ENCODE data around the gene B3GALNT2. TPM values are rescaled to one million over a fixed set of nuclear protein-coding genes. Genes with fewer than 3 reads are reported as not detected.

B3GALNT2 gene
- total and polyA plus RNA-seq, 2 of the 8 experiments (the other 6 are each of a cell fraction or from before 2014, with no cell fraction given) = 15.4 to 39.4 TPM

- no peak overlapping the region for H2AK5ac ChIP-seq (ENCODE audit: low read depth, low read length)
- no peak overlapping the region for H3K4me2 ChIP-seq (ENCODE audit: insufficient read depth in 1 of 2, low read depth in 2 of 2, low read length in 2 of 2)
- H4K5ac ChIP-seq (ENCODE audit: insufficient read length, low read depth, low read length) = no peak overlapping the region
- no peaks in the 10 kb centered on the region for H3K79me2 ChIP-seq (ENCODE audit: control insufficient read depth in 1 of 2, insufficient read depth in 2 of 2, low read length in 2 of 2)
- ChIA-PET POLR2A (ENCODE audit: partially characterized antibody) (no interaction called here), CTCF (ENCODE audit: partially characterized antibody) (interaction anchor here (0.7 to 1.2 kb wide), 4 partner anchors 10 to 259 kb away, joined by 3 to 4 read pairs (median 3); no protein-coding TSS in a partner anchor)
- no peak overlapping the region for H3K18ac ChIP-seq (ENCODE audit: extremely low read depth, low read length)
- H4K91ac ChIP-seq (replicated peaks; ENCODE audit: insufficient read length, low read length) = no peak overlapping the region
- H3K9me3 ChIP-seq (ENCODE audit: insufficient read depth in 2 of 2, low read depth in 1 of 2, low read length in 1 of 2) = no peaks in the 10 kb centered on the region
- H3K56ac ChIP-seq (replicated peaks; ENCODE audit: insufficient read length, low read depth, low read length) = no peak overlapping the region
- H2BK120ac ChIP-seq (replicated peaks; ENCODE audit: low read depth, low read length) = no peak overlapping the region
- DNase-seq (ENCODE audit: low read depth in 1 of 2, low spot score in 2 of 2) = no peak
- no peak overlapping the region for H2BK20ac ChIP-seq (ENCODE audit: low read length)
- H2BK15ac ChIP-seq (ENCODE audit: low read length) = no peak overlapping the region
- H3K23me2 ChIP-seq (ENCODE audit: low read depth, low read length) = no peaks in the 10 kb centered on the region
- no peak overlapping the region for H2BK5ac ChIP-seq (ENCODE audit: low read depth, low read length)
- peaks cover 0 to 3% of the 10 kb centered on the region in 2 experiments for H4K20me1 ChIP-seq (replicated peaks in 1 of 2; ENCODE audit: control insufficient read depth in 1 of 2, insufficient read depth in 2 of 2, low read length in 2 of 2)
- no peak overlapping the region for H3K23ac ChIP-seq (ENCODE audit: insufficient read length)
- H3K27ac ChIP-seq (ENCODE audit: low read depth, low read length) = no peak overlapping the region
- WGBS, 2 experiments (ENCODE audit: extremely low coverage in 1 of 2, insufficient coverage in 1 of 2, insufficient read length in 1 of 2, insufficient replicate concordance in 2 of 2, low coverage in 1 of 2, low lambda C conversion rate in 2 of 2, missing lambda C conversion rate in 1 of 2) = 82% methylated on average over 2 of the region's 2 CpGs; no CpG with 5 or more reads in 1 of the 2 experiments
- no peak for FAIRE-seq
- no peak overlapping the region for H2BK12ac ChIP-seq (ENCODE audit: low read depth, low read length)
- H4K8ac ChIP-seq (ENCODE audit: extremely low read depth, insufficient read depth, low read length) = no peak overlapping the region
- no peak overlapping the region for H3K4ac ChIP-seq (replicated peaks; ENCODE audit: insufficient read length, low read depth, low read length)
- no peak overlapping the region for H2AFZ ChIP-seq (ENCODE audit: low read length)
- no peak overlapping the region for H3K14ac ChIP-seq (ENCODE audit: insufficient read length)
- H3K9ac ChIP-seq (replicated peaks in 1 of 4; ENCODE audit: extremely low read depth in 1 of 4, low read depth in 3 of 4, low read length in 3 of 4) = no peak overlapping the region
- H3K36me3 ChIP-seq (ENCODE audit: control insufficient read depth in 2 of 4, insufficient read depth in 4 of 4, low read length in 3 of 4) = peaks cover 2 to 30% (median 14%) of the 10 kb centered on the region in 4 experiments; a peak in 6 of 8 replicates
- H3K4me3 ChIP-seq (ENCODE audit: extremely low read depth in 1 of 4, insufficient read depth in 2 of 4, low read depth in 3 of 4, low read length in 4 of 4) = no peak overlapping the region
- H3K4me1 ChIP-seq (replicated peaks in 1 of 4; ENCODE audit: control insufficient read depth in 3 of 4, insufficient read depth in 4 of 4, low read length in 3 of 4) = no peaks in the 10 kb centered on the region
- no peaks in the 10 kb centered on the region for H3K79me1 ChIP-seq (ENCODE audit: low read depth, low read length)
- H3K27me3 ChIP-seq (replicated peaks in 1 of 4; ENCODE audit: control insufficient read depth in 3 of 4, extremely low read depth in 1 of 4, insufficient read depth in 3 of 4, low read length in 3 of 4) = no peaks in the 10 kb centered on the region
- TF ChIP-seq GTF2F1 (IDR thresholded peaks at IDR 0.05; ENCODE audit: borderline replicate concordance, low read depth, low read length) = no peak
- no peak for TF ChIP-seq SIN3A (conservative IDR thresholded peaks at IDR 0.05 in 1 of 2, IDR thresholded peaks at IDR 0.05 in 1 of 2; ENCODE audit: low read depth in 1 of 2, low read length in 2 of 2)
- TF ChIP-seq RNF2 (IDR thresholded peaks at IDR 0.05; ENCODE audit: borderline replicate concordance, low read depth, low read length, missing control alignments, poor library complexity, severe bottlenecking) = no peak
- TF ChIP-seq SIX5 (IDR thresholded peaks at IDR 0.05; ENCODE audit: low read depth, low read length) = no peak
- no peak for TF ChIP-seq SIRT6 (IDR thresholded peaks at IDR 0.05; ENCODE audit: low read length)
- TF ChIP-seq SAP30 (IDR thresholded peaks at IDR 0.05; ENCODE audit: insufficient read depth, insufficient replicate concordance, low read length) = no peak
- no peak for TF ChIP-seq CBX8 (IDR thresholded peaks at IDR 0.05; ENCODE audit: borderline replicate concordance, low read depth, low read length)
- no peak for TF ChIP-seq POU5F1 (IDR thresholded peaks at IDR 0.05; ENCODE audit: low read depth, low read length)
- no peak for TF ChIP-seq TAF1 (IDR thresholded peaks at IDR 0.05; ENCODE audit: low read depth, low read length)
- TF ChIP-seq HDAC2 (IDR thresholded peaks at IDR 0.05; ENCODE audit: borderline replicate concordance in 1 of 2, low read depth in 2 of 2, low read length in 2 of 2) = no peak
- TF ChIP-seq POLR2AphosphoS5 (IDR thresholded peaks at IDR 0.05; ENCODE audit: low read depth, low read length) = no peak
- no peak for TF ChIP-seq ATF2 (IDR thresholded peaks at IDR 0.05; ENCODE audit: low read length)
These were observed 49.2 kb downstream of the B3GALNT2 start for GRCh38 chr1:235455097-235455496.

Measured in H1 (cell line).